ENCODE results near the gene B3GNT9.

B3GNT9 gene, protein sequence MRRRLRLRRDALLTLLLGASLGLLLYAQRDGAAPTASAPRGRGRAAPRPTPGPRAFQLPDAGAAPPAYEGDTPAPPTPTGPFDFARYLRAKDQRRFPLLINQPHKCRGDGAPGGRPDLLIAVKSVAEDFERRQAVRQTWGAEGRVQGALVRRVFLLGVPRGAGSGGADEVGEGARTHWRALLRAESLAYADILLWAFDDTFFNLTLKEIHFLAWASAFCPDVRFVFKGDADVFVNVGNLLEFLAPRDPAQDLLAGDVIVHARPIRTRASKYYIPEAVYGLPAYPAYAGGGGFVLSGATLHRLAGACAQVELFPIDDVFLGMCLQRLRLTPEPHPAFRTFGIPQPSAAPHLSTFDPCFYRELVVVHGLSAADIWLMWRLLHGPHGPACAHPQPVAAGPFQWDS

DNA sequence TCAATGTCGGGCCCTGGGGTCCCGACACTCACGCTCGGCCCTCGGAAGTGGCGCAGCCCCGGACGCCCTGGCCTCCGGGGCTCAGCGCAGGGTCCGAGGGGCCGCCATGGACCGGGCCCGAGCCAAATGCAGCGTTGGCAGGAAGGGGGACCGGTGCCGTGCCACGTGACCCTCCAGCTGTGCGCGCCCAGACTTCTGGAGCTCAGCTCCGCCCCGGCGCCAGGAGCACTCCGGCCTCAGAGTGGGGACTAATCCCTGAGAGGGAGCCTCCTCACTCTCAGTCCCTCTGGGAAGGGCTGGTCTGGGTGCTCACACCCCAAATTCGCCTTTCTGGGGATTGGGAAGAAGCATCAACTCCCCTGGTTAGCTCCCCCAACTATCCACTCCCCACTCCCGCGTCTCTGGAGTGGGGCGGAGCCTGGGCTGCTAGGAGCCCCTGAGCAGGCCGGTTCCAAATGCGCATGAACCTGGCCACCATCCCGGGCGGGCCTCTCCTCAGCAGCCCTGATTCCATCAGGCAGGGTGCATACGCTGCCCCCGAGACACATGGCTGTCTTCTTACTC is at the start of gene B3GNT9:
Gene B3GNT9, minus strand, starts transcription at position 166 of the 564 bp plus-strand sequence. CDS start 513 bp downstream, outside the sequence.
- peak in 1 of 2 experiments; percentile 70 for DNase-seq

DNA sequence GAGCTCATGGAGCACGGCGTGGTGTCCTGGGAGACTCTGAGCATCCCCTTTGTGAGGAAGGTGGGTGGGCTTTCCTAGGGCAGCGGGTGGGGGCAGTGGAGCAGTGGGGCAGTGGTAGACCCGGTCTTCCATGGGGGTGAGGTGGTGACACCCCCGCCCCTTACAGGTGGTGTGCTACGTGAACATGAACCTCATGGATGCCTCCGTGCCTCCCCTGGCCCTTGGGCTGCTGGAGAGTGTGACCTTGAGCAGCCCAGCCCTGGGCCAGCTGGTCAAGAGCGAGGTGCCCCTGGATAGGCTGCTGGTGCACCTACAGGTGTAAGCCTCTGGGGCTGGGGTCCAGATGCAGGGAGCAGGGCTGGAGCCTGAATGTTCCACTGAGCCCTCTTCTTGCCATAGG is 49.7 kb upstream of the B3GNT9 start:
- no peak for DNase-seq

DNA sequence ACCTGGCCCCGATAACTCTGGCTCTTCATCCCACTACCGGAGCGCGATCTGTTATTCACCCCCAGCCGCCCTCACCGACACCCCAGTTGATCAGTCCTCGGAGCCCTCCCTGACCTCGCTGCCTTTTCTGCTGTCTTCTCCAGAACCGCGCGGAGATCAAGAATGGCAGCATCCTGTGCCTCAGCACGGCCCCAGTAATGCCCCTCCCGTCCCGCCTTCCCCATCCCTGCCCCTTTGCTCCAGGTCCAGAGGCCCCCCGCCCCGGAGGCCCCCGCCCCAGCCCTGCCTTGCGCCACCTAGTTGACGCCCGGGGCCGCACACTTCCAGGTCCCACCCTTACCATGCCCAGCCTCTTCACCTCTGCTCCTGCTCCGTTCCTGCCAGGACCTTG is 49.0 kb upstream of the B3GNT9 start:
- DNase-seq: no peak

DNA sequence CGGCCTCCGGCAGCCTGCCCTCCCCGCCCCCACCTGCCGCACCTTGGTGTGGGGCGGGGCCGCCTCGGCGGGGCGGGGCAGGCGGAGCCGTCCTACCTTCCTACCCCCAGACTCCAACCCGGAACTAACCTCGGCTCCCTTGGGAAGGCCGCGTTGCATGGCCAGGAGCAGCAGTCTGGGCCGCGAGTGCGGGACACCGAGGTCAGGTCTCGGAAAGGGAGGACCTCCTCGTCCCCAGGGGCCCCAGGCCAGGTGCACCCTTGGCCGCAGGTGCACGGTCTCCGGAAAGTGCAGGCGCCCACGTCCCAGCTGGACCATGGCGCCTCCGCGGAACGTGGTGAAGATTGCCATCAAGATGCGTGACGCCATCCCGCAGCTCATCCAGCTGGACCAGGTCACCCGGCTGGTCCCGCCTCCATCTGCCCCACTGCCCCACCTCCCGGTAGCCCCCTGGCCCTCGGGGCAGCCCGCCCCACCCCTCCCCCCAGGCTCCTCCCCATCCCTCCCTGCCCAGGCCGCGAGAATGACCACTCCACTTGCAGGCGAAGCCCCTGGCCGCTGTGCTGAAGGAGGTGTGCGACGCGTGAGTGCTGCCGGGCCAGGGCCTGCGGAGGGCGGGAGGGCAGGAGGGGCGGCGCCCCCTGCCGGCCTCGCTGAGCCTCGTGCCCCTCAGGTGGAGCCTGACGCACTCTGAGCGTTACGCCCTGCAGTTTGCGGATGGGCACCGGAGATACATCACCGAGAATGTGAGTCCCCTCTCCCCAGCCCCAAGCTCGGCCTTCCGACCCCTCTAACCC is 48.4 kb upstream of the B3GNT9 start, which contains the start of gene ELMO3:
Gene ELMO3, plus strand, starts transcription at position 121 of the 797 bp plus-strand sequence. Its CDS starts 196 bp downstream, at position 317.
- DNase-seq: no peak

DNA sequence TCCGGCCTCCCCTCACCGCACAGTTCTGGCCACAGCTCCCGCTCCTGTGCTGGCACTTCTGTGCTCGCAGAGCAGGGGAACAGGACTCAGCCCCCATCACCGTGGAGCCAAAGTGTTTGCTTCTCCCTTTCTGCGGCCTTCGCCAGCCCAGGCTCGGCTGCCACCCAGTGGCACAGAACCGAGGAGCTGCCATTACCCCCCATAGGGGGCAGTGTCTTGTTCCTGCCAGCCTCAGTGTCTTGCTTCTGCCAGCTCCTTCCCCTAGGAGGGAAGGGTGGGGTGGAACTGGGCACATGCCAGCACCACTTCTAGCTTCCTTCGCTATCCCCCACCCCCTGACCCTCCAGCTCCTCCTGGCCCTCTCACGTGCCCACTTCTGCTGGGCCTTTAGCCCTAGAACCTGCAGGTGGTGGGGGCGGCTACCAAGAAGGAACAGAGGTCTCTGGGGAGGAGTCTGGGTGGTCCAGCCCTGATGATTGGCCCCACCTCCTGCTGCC is 47.5 kb upstream of the B3GNT9 start:
- peak in 1 of 2 experiments; percentile 57 for DNase-seq

DNA sequence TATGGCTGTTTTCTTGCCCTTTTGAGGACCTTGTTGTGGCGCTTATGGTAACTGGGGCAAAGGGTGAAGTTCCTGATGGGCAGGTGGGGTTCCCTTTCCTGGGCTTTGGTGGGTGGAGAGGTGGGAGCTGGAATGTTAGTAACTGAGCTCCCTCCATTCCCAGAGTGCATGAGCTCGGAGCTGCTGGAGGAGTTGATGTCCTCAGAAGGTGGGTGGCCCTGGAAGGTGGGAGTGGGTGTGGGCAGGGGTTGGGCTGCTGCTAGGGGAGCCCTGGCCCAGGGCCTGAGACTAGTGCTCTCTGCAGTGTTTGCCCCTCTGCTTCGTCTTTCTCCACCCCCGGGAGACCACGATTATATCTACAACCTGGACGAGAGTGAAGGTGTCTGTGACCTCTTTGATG is 46.9 kb upstream of the B3GNT9 start:
- DNase-seq: no peak

DNA sequence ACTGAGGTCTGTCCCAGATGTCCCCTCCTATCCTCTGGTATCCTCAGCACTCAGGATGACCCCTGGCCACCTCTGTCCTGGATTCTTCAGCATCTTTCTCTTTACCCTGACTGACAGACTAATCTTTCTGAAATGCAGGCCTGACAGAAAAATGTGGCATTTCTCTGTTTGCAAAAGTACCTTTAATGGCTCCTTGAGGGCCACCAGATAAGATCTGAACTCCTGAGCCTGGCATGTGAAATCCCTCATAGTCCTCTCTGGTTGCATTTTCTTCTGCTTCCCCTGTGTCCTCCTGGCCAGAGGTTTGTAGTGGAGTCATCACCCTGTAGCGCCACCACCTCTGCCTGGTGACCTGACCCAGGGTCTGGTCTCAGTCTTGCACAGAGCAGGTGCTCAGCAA is 46.1 kb upstream of the B3GNT9 start:
- no peak for DNase-seq

DNA sequence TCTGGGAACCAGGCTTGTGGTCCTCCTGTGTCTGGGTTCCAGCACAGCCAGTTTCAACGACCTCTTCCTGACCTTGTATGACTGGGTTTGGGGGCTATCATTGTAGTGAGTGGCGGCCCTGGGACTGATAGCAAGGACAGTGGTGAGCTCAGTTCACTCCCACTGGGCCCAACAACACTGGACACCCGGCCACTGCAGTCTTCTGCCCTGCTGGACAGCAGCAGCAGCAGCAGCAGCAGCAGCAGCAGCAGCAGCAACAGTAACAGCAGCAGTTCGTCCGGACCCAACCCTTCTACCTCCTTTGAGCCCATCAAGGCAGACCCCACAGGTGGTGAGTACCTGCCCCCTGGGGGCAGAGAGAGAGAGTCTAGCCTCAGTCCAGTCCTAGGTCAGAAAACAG is 44.9 kb upstream of the B3GNT9 start:
- no peak for DNase-seq

DNA sequence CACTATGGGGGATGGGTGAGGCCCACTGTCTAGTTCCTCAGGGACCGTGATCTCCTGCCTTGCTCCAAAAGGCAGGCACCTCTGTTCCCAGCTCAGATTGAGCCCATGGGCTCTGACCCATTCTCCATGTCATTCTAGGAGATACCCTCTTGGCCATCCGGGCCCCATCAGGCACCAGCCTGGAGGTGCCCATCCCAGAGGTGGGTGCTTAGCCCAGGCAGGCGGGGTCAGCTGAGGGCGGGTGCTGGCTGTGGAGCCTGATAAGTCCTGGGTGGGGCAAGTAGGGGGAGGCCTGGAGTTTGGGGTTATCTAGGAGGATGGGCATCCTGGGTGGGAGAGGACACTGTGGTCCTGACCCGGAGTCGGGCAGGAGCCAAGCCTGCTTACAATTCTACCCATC is 43.5 kb upstream of the B3GNT9 start:
- no peak for DNase-seq

DNA sequence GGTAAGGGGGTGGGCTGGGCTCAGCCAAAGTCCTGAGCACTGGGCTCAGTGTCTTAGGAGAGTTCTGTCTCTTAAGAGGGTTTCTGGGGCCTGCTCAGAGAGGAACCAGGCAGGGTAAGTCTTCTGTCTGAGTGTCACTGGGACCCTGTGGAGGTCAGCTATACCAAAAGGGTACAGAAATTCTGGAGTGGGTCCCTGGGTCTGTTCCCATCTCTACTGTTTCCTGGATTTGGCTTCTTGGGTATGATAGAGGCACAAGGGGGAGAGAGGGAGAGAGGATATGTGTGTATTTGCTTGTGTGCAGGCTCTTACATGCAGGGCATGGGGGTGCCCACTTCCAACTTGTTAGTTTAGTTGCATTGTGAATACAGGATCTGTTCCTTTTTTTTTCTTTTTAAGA is 42.7 kb upstream of the B3GNT9 start:
- no peak for DNase-seq

DNA sequence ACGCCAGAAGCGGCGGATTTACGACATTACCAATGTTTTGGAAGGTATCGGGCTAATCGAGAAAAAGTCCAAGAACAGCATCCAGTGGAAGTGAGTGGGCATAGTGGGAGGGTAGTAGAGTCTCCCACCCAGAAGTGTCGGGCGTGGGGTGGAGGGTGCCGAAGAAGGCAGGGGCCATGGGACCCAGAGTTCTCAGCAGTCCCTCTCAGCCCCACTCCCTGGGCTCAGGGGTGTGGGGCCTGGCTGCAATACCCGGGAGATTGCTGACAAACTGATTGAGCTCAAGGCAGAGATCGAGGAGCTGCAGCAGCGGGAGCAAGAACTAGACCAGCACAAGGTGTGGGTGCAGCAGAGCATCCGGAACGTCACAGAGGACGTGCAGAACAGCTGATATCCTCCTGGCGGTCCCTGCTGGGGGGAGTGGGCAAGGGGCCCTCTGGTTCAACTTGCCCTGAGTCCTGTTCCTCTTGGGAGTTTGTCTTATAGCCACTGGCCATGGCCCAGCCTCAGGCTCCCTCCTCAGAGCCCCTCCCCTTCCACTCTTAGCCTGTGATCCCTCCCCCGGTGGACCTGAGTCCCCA is 42.1 kb upstream of the B3GNT9 start:
- DNase-seq: no peak

DNA sequence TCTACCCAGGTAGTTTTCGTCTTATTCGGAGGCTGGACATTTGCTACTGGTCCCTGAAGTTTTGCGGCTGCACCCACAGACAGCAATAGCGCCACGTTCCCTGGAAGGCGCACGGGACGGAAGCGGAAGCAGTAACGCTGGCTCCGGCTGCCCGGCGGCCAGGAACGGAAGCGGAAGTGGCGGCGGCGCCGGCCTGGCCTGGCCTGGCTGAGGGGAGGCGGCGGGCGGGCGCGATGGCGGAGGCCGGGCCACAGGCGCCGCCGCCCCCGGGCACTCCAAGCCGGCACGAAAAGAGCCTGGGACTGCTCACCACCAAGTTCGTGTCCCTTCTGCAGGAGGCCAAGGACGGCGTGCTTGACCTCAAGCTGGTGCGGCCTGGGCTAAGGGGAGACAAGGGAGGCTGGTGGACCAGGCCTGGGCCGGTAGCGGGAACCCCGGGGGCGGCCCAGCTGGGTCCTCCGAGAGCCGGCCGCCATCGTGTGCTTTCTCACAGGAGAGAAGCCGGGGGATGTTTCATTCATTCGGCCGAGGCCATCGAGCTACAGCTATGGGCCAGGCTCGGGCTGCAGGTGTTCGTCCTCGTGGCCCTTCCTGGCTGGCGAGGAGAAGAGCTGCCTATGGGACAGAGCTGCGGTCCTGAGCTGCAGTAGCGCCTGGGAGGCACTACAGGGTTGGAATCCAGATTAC is 41.3 kb upstream of the B3GNT9 start, which contains the start of gene E2F4:
Gene E2F4, plus strand, starts transcription at position 161 of the 687 bp plus-strand sequence. Its CDS starts 73 bp downstream, at position 234.
- peak; percentile 92 to 94 for DNase-seq

DNA sequence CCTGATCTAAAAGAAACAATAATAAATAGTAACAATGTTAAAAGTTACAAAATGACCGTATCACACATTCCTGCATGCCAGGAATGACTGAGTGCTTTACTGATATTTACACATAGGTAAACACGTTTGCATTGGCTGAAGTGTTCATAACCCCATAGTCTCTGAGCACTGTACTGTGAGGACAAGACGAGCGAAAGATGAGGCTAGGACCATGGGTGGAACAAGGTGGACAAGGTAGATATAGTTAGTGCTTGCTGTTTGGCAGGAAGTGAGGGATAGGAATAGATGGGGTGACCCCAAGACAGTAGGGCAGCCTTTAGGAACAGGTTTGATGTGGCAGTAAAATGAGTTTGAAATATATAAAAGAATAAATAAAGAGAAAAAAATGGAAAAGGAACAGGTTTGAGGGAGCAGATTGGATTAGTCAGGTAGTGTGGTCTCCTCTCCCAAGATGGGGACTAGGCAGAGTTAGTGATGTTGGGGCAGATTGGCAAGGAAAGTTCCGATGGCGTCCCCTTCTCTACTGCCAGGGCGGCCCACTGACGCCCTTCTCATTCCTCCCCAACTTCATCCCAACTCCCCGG is 40.7 kb upstream of the B3GNT9 start:
- DNase-seq: no peak

DNA sequence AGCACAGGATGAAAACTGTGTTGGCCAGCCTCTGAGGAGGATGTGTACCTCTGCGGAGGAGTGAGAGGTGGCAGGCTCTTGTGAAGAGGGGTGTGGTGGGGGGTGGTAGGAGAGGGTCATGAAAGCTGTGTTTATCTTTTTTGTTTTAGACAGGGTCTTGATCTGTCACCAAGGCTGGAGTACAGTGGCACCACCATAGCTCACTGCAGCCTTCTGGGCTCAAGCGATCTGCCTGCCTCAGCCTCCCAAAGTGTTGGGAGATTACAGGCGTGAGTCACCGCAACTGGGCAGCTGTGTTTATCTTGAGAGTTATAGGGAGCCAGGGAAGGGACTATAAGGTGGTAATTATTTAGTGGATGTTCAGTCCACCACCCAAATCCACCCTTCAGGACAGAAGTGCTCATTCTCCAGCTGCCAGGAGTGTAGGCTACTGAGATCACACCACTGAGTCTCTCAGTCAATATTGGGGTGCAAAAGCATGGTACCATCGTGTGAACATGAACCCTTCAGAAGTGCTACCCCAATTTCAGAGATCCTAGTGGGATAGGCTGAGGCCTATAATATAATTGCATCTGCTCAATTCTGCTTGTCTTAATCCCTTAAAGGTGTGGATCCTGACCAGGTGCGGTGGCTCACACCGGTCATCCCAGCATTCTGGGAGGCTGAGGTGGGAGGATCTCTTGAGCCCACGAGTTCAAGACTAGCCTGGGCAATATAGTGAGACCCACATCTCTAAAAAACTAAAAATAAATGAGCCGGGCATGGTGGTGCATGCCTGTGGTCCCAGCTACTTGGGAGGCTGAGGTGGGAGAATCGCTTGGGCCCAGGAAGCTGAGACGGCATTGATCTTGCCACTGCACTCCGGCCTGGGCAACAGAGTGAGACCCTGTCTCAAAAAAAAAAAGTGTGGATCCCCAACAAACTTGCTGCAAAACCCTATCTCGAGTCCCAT is 39.9 kb upstream of the B3GNT9 start:
- no peak for DNase-seq

DNA sequence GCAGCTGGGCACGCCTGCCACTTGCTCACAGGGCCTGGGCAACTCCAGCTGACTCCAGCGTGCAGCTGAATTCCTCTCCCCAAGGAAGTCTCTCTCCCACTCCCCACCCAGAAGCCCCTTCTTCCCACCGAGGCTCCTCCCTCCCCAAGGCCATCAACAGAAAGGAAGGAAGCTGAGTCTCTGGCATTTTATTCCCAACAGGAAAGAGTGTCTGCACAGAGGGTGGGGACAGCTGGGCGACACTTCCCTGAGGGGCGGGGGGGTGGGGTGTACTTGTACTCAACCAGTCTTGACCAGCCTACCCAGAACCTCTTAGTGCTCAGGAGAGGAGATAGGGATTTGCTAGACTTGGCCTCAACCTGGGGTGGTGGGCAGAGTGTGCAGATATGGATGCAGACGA is 39.2 kb upstream of the B3GNT9 start, which contains the start of gene EXOC3L1:
Gene EXOC3L1, minus strand, starts transcription at position 96 of the 400 bp plus-strand sequence. CDS start 460 bp downstream, outside the sequence.
- no peak for DNase-seq

DNA sequence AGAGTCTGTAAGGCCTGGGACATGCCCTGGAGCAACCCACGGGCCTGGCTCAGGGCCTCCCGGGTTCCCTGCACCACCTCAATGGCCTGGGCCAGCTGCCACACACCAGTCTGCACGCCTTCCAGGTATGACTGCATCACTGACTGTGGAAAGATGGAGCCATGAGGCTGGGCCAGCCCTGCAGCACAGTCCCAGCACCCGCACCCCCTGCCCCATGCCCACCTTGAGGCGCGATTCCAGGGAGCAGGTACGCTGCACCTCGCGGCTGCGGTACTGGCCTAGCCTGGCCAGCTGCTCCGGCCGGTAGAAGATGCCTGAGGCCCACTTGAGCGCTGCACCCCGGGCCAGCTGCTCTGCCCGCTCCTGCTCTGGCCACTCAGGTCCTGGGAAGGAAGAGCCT is 38.0 kb upstream of the B3GNT9 start:
- DNase-seq: no peak

DNA sequence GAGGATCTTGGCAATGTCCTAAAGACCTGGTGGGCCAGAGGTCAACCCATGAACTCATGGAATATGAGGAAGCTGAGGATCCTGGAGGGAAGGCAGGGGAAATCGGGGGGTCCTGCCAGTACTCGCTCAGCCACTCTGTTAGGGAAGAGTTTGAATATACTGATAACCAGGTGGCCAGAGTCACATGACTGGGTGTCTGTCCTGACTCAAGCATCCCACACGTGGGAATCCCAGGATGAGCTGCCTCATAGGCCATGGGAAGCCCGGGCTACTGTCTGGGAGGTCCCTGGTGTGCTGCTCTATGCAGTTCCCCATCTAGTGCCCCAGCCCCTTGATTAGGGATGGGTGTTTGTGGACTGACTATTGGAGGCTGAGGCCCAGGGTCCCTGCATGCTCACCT is 37.5 kb upstream of the B3GNT9 start:
- no peak for DNase-seq

DNA sequence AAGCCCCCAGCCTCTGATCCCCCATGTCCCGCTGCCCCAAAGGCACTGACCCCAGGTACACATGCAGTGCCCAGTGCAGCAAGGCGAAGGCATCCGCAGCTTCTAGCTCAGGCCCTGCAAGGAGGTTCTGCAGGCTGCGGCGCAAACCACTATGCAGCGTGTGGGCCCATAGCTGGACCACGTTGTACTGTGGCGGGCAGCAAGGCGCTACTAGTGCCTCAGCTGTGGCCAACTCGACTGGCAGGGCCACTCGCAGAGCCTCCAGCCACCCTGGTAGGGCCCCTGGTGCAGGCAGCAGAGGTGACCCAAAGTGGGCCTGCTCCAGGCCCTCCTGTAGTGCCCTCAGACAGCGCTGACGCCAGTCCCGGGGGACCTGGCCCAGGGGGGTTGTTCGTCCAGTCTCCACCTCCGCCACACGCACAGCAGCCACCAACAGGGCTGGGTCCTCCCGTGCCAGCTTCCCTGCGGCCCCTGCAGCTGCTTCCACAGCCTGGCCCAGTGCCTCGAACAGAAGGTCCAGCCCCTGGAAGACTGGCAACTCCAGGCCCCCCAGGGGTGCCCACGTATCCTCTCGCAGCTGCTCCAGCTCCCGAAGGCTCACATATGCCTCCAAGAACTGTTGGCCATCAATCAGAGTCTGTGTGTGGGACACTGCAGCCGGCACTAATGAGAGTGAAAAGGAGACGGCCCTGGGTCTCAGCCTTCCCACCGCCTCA is 36.5 kb upstream of the B3GNT9 start:
- no peak for DNase-seq

DNA sequence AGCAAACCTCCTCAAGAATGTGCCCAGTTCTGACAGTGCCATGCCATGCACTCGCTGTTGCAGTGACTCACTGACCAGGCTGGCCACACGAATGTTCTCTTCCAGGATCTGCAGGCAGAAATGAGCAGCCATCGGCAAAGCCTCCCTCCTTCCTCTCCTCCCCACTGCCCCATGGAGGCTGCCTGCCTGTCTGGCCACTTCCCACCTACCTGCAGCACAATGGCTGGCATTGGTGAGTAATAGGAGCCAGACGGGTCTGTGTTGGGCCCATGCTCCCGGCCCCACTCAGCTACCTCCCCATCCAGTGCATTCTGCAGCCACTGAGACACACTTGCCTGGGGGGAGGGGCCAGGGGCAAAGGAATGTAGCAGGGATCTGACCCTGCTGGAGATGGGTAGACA is 35.8 kb upstream of the B3GNT9 start:
- DNase-seq: no peak

DNA sequence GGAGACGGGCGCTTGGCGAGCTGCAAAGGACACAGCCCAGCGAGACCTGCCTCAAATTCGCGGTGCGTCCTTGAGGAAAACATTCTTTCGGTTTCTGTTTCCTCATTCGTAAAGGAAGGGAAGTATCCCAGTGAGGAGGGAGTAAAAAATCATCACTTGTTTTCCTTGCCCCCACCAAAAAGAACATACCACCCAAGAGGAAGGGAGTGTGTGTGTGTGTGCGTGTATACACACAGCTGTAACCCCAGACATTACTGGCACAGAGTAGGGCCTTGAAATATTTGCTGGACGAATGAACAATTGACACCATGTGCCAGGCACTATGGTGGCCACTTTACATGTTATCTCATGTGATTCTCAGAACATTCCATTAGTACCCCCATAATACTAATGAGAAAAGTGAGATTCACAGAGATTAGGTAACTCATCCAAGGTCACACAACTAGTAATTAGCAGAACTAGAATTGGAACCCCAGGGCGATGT is 34.9 kb upstream of the B3GNT9 start:
- DNase-seq: no peak
